ENCODE measurements around the gene FLNB.

The FLNB gene

GRCh38 chr3:58008141-58009025 lies at the start of gene FLNB:
TSS of gene FLNB (plus strand) at chr3:58008422. CDS start at chr3:58008565, 143 bp downstream.
- peak; percentile 73 for DNase-seq

DNA sequence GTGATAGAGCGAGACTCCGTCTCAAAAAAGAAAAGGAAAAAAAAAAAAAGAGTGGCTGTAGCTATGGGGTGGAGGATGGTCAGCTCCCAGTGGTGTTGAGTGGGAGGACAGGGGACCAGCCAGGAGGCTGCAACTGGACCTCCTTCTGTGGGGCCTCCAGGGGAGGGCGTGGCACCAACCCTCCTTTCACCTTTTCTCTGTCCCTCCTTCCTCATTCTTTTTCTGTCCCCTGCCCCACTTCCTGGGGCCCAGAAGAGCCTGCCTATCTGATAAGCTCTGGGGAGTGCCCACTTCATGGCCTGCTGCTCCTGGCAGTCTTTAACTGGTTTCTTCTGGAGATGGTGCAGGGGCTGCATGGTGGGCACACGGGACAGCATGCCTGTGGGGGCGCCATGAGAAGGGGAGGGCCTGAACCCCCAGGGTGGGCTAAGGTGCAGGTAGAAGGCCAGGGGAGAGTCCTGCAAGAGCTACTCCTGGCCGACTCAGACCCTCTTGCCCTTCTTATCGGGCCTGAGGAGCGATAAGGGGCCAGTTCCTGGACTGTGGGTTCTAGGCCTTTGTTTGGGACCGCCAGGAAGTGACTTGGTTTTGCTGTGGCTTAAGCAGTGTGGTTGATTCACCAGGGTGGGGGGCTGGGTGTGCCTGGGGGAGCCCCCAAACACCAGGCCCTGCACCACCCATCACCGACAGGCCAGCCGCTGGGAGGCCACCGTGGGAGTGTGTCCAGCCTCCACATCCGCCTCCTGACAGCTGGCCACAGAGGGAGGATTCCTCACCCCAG lies 49.4 kb upstream of the FLNB start:
- DNase-seq = no peak

GRCh38 chr3:57959423-57960173 lies 48.6 kb upstream of the FLNB start:
- DNase-seq = no peak

- no peak for DNase-seq
Observed at GRCh38 chr3:57960174-57960505, 48.1 kb upstream of the FLNB start.

DNA sequence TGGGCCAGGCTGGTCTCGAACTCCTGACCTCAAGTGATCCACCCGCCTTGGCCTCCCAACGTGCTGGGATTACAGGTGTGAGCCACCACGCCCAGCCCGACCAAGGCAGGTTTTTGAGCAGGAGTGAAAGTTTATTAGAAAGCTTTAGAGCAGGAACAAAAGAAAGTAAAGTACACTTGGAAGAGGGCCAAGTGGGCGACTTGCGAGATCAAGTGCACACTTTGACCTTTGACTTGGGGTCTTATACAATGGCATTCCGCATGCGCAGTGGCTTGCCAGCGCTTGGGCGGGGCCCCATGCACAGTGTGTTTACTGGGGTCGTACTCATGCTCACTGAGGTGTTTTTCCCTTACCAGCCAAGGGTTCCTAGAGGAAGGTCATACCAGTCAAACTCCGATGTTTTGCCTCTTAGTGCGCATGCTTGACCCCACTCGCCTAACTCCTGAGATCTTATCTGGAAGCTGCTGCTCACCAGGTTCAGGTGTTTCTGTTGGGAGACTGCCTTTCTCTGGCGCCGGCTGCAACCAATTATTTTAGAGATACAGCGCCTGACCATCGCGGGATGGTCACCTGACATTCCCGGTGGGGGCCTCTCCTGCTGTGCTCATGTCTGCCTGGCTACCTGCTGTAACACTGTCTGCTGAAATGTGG lies 46.9 kb upstream of the FLNB start:
- DNase-seq = no peak

DNA sequence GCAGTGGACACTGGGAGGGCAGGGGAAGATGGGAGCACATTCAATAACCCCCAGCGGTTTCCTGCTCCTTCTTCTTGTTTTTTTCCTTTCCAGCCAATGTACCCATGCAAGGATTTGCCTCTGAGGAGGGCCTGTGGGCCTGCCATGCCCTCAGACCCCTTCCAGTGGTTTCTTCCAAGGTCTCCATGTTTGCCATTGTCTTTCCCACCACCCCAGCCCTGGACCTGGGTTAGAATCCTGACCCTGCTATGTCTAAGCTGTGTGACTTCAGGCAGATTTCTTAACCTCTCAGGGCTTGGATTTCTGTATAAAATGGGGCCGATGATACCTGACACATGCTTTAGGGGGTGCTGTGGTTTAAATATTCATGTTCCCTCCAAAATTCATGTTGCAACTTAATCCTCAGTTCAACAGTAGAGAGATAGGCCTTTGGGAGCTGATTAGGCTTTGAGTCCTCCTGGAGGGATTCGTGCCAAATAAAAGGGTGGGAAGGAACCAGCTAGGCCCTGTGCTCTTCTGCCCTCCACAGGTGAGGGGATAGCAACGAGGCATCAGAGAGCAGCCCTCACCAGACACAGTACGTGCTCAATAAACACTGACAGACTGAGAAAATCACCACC lies 46.3 kb upstream of the FLNB start:
- peak; percentile 62 for DNase-seq

- DNase-seq = no peak
Observed at GRCh38 chr3:57962448-57962834, 45.8 kb upstream of the FLNB start.

- no peak for DNase-seq
Observed at GRCh38 chr3:57963811-57964346, 44.3 kb upstream of the FLNB start.

DNA sequence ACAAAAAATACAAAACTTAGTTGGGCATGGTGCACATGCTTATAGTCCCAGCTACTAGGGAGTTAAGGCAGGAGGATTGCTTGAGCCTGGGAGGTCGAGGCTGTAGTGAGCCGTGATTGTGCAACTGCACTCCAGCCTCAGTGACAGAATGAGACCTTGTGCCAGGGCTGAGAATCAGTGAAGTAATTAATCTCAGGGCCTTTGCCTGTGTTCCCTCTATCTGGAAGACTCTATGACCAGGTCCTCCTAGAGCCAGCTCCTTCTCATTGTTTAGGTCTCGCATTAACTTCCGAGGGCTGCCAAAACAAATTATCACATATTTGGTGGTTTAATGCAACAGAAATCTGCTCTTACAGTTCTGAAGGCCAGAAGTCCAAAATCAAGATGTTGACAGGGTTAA lies 41.4 kb upstream of the FLNB start:
- DNase-seq = no peak

DNA sequence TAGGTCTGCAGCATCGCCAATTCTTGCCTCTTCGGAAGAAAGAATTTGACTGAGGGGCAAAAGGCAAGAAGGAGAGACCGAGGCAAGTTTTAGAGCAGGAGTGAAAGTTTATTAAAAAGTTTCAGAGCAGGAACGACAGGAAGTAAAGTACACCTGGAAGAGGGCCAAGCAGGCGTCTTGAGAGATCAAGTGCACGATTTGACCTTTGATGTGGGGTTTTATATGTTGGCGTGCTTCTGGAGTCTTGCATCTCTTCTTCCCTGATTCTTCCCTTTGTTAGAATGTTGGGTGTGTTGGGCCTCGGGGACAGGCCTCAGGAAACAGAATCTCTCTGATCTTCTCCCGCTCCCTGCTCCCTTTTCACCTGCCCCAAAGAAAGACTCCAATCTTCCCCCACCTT lies 40.6 kb upstream of the FLNB start:
- DNase-seq = no peak

DNA sequence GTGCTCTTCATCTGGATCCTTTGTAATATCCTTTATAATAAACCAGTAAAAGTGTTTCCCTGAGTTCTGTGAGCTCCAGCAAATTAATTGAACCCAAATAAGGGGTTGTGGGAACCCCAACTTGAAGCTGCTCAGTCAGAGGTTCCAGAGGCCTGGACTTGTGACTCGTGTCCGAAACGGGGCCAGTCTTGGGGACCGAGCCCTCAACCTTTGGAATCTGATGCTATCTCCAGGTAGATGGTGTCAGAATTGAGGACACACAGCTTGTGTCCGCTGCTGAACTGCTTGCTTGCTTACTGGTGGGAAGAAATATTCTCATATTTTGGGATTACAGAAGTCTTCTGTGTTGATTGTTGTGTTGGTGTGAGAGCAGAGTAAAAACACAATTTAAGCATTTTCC lies 39.7 kb upstream of the FLNB start:
- no peak for DNase-seq

GRCh38 chr3:57971975-57972374 lies 36.2 kb upstream of the FLNB start:
- no peak for DNase-seq

GRCh38 chr3:57972531-57973111 lies 35.6 kb upstream of the FLNB start:
- DNase-seq = no peak

- DNase-seq = no peak
Observed at GRCh38 chr3:57973715-57974477, 34.3 kb upstream of the FLNB start.

DNA sequence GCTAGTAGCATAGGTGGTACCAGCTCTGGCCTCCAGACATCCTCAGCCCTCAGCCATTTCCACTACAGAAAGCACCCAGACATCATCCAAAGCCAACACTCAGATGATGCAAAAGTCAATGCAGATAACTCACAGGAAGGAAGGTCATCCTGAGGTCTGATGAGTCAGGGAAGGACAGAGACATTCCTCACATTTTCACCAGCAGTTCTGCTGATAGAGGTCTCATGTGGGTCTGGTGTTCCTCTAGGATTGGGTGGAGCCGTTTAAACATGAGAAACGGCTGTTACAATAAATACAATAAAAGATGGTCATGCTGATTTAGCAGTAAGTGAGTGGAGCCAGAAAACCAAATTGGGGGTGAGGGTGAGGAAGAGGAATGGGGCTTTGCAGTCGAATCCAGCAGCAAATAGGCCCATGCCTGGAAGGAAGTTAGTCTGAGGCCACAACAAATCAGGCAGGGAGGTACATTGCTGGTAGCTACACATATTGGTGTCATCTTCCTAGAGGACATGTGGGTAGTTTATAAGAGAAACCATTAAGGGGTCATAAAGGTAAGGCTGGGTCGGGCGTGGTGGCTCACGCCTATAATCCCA lies 33.3 kb upstream of the FLNB start:
- DNase-seq = peak; percentile 99

GRCh38 chr3:57977818-57978235 lies 30.4 kb upstream of the FLNB start:
- DNase-seq = peak; percentile 20

DNA sequence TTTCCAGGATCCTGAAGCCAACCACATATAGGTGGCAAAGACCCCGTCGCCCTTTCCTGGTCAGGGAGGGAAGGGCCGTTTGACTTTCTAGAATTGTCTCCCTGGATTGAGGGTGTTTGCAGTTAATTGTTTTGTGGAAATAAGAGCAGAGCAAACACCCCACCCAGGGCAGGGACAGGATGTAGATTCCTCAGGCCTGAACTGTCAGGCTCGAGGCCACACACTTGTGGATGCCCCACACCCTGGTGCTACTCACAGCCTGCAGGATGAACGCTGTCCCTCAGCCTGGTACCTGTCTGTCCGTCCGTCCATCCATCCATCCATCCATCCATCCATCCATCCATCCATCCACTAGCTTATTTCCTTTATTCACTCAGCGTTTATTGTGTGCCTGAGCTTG lies 29.9 kb upstream of the FLNB start:
- DNase-seq = peak; percentile 50

GRCh38 chr3:57980416-57980815 lies 27.8 kb upstream of the FLNB start:
- no peak for DNase-seq

DNA sequence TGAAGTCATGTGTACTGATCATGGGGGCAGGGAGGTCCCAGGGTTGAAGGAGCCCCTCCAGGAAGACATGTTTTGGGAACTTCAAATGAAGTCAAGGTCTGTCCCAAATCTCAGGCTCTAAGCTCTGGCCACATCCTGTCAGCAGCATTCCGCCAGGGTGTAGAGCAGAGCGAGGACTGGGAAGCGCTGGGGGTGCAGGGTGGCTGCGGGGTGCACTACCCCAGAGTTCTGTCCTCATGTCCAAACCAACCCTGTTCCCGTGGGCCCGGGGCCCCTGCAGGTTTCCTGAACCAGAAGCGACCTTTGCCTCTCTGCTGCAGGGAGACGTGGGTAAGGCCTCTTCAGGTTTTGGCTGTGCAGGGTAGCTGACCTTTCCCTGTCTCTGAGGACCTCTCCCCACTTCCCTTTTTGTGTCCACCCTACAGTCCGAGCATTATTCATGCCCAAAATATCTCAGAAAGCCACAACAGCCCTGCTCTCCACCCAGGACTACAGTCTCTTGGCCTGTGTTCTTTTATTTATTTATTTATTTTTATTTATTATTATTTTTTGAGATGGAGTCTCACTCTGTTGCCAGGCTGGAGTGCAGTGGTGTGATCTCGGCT lies 26.6 kb upstream of the FLNB start:
- DNase-seq = peak; percentile 60

GRCh38 chr3:57982561-57983243 lies 25.5 kb upstream of the FLNB start:
- DNase-seq = no peak
